Astrocyte (in vitro differentiated cells and primary cell): ENCODE data around the gene L3MBTL4. TPM values are rescaled to one million over a fixed set of nuclear protein-coding genes. Genes with fewer than 3 reads are reported as not detected.

Experiments
- DNase-seq: peaks from one replicate; pipeline ENCODE4 v3.0.0-alpha.2; 2010; ENCODE audit warnings: low read depth
- FAIRE-seq: peaks from 2 replicates; lab custom pipeline; 2011; peaks lifted over from hg19 to GRCh38; lab: Jason Lieb, UNC
- H2AFZ ChIP-seq: 2 replicates; pipeline ENCODE4 v1.6.0; 2012; ENCODE audit warnings: low read depth, low read length, inconsistent platforms
- H3K27ac ChIP-seq: 2 replicates; pipeline ENCODE4 v1.5.1; 2011; ENCODE audit warnings: low read depth, low read length, inconsistent platforms
- H3K27me3 ChIP-seq: 2 replicates; pipeline ENCODE4 v1.6.0; 2011; ENCODE audit warnings: low read length, inconsistent platforms; ENCODE audit not compliant: insufficient read depth
- H3K36me3 ChIP-seq: 2 replicates; pipeline ENCODE4 v1.5.1; 2011; ENCODE audit warnings: low read length, inconsistent platforms; ENCODE audit not compliant: insufficient read depth
- H3K4me1 ChIP-seq: 2 replicates; pipeline ENCODE4 v1.5.1; 2011; ENCODE audit warnings: low read length, inconsistent platforms; ENCODE audit not compliant: insufficient read depth
- H3K4me2 ChIP-seq: 2 replicates; pipeline ENCODE4 v1.6.0; 2012; ENCODE audit warnings: low read length, inconsistent platforms
- H3K4me3 ChIP-seq: 2 replicates; pipeline ENCODE4 v1.5.1; 2011; ENCODE audit warnings: low read depth, mild to moderate bottlenecking, low read length, inconsistent platforms; ENCODE audit not compliant: insufficient read depth
- H3K79me2 ChIP-seq: 2 replicates; pipeline ENCODE4 v1.6.0; 2012; ENCODE audit warnings: mild to moderate bottlenecking, low read length, inconsistent platforms; ENCODE audit not compliant: insufficient read depth
- H3K9ac ChIP-seq: 2 replicates; pipeline ENCODE4 v1.6.0; 2012; ENCODE audit warnings: mild to moderate bottlenecking, low read length, inconsistent platforms
- H3K9me3 ChIP-seq: 2 replicates; pipeline ENCODE4 v1.5.1; 2012; ENCODE audit warnings: low read depth, mild to moderate bottlenecking, low read length, inconsistent platforms; ENCODE audit not compliant: insufficient read depth
- H4K20me1 ChIP-seq: 2 replicates; pipeline ENCODE4 v1.6.0; 2012; ENCODE audit warnings: low read length, inconsistent platforms; ENCODE audit not compliant: insufficient read depth
- H3K27ac Mint-ChIP-seq: one replicate; pipeline ENCODE4 v1.8.0; 2021; ENCODE audit warnings: mild to moderate bottlenecking, mixed read lengths; ENCODE audit not compliant: unreplicated experiment
- H3K27me3 Mint-ChIP-seq: one replicate; pipeline ENCODE4 v1.8.0; 2021; ENCODE audit warnings: low read depth, mixed read lengths; ENCODE audit not compliant: unreplicated experiment
- H3K36me3 Mint-ChIP-seq: one replicate; pipeline ENCODE4 v1.8.0; 2021; ENCODE audit warnings: low read depth, mixed read lengths; ENCODE audit not compliant: unreplicated experiment
- H3K4me1 Mint-ChIP-seq: one replicate; pipeline ENCODE4 v1.8.0; 2021; ENCODE audit warnings: low read depth, mixed read lengths; ENCODE audit not compliant: unreplicated experiment
- H3K4me3 Mint-ChIP-seq: one replicate; pipeline ENCODE4 v1.8.0; 2021; ENCODE audit warnings: mild to moderate bottlenecking, moderate library complexity, mixed read lengths; ENCODE audit not compliant: unreplicated experiment
- H3K9me3 Mint-ChIP-seq: one replicate; pipeline ENCODE4 v1.8.0; 2021; ENCODE audit warnings: mild to moderate bottlenecking, mixed read lengths; ENCODE audit not compliant: unreplicated experiment
- EZH2 ChIP-seq: IDR thresholded peaks from 2 replicates; pipeline ENCODE4 v1.6.1; 2012; ENCODE audit warnings: mild to moderate bottlenecking, low read length, inconsistent platforms; ENCODE audit not compliant: insufficient read depth
- total RNA-seq: library from RNA; stranded (reverse); gene quantifications from 2 replicates; pipeline ENCODE4 v1.2.1, GENCODE V29; 2021
- TF ChIP-seq, protein P1 (sequence below): IDR thresholded peaks from 2 replicates; pipeline ENCODE4 v1.5.1; 2011; ENCODE audit warnings: low read depth, mild to moderate bottlenecking, inconsistent platforms, low read length, moderate library complexity; ENCODE audit not compliant: insufficient read depth

The L3MBTL4 gene
- total RNA-seq, 1 donor from 2014 or later: 0.52 TPM

DNA sequence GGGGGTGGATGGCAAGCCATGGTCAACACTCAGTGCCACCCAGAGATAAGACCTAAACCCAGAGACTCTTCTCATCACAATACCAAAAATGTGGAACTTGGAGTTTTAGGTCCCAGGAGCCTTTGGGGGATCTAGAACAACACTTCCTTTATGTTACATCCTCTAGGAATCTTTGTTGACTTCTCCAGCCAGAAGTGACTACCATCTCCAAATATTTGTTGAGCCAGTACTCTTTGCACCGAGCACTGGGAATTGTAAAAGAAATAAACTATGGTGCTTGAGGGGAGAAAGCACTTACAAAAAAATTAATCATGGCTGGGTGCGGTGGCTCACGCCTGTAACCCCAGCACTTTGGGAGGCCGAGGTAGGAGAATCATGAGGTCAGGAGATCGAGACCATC, 399.3 kb downstream of the L3MBTL4 start:
- H3K27ac Mint-ChIP-seq: no peak overlapping the region
- no peak overlapping the region for H2AFZ ChIP-seq
- H3K27me3 Mint-ChIP-seq: peaks cover 2% of the 10 kb centered on the region

DNA sequence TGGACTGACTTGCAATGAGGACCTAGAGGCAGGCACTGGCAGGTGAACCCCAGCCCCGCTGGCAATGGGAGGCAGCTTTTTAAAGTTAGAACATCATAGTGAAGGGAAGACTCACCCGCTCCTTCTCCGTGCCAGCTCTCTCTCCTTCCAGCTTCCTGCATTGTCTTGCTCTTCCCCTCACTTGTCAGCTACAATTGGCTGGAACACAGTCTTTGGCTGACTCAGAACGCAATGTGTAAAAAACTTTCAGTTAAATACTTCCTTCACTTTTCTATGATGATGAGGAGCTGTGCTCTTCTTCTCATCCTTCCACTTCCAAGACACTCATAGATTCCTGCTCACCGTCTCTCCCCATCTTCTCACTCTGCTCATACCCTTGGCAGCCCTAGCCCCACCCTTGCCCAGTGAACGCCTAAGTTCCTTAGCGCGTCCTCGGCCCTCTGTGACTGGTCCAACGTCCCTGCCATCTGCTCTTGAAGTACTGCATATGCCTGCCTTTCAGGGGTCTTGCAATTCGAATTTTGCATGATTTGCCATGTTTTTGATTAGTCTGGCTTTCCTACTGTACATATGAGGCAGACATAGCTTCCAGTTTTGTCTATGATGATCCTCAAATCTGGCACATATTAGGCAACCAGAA, 401.4 kb downstream of the L3MBTL4 start:
- Histone ChIP-seq H3K36me3 (no peaks in the 10 kb centered on the region), H3K4me2 (peak overlapping the region; percentile 56), H3K27ac (no peak overlapping the region), H3K9ac (no peak overlapping the region), H3K9me3 (no peaks in the 10 kb centered on the region), H2AFZ (no peak overlapping the region), H3K4me1 (peaks cover 15% of the 10 kb centered on the region), H3K27me3 (no peaks in the 10 kb centered on the region), H3K79me2 (no peaks in the 10 kb centered on the region), H4K20me1 (no peaks in the 10 kb centered on the region), H3K4me3 (no peak overlapping the region)
- FAIRE-seq (no peak), DNase-seq (peak; percentile 71)
- no peaks in the 10 kb centered on the region for H3K36me3 Mint-ChIP-seq
- TF ChIP-seq, protein P1, sequence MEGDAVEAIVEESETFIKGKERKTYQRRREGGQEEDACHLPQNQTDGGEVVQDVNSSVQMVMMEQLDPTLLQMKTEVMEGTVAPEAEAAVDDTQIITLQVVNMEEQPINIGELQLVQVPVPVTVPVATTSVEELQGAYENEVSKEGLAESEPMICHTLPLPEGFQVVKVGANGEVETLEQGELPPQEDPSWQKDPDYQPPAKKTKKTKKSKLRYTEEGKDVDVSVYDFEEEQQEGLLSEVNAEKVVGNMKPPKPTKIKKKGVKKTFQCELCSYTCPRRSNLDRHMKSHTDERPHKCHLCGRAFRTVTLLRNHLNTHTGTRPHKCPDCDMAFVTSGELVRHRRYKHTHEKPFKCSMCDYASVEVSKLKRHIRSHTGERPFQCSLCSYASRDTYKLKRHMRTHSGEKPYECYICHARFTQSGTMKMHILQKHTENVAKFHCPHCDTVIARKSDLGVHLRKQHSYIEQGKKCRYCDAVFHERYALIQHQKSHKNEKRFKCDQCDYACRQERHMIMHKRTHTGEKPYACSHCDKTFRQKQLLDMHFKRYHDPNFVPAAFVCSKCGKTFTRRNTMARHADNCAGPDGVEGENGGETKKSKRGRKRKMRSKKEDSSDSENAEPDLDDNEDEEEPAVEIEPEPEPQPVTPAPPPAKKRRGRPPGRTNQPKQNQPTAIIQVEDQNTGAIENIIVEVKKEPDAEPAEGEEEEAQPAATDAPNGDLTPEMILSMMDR: no peak
- no peak for TF ChIP-seq EZH2
- peaks cover under 1% of the 10 kb centered on the region for H3K9me3 Mint-ChIP-seq
- H3K27me3 Mint-ChIP-seq: no peaks in the 10 kb centered on the region
- no peak overlapping the region for H3K4me3 Mint-ChIP-seq
- H3K4me1 Mint-ChIP-seq: peaks cover 2% of the 10 kb centered on the region
- no peak overlapping the region for H3K27ac Mint-ChIP-seq

More for the DNA sequence above, 399.3 kb downstream of the L3MBTL4 start:
- Histone ChIP-seq H3K36me3 (no peaks in the 10 kb centered on the region), H3K79me2 (no peaks in the 10 kb centered on the region), H3K4me3 (no peak overlapping the region), H3K27ac (no peak overlapping the region), H3K4me2 (no peak overlapping the region), H3K9me3 (no peaks in the 10 kb centered on the region), H3K9ac (no peak overlapping the region), H3K4me1 (peaks cover 3% of the 10 kb centered on the region), H3K27me3 (no peaks in the 10 kb centered on the region), H4K20me1 (no peaks in the 10 kb centered on the region)
- H3K9me3 Mint-ChIP-seq: no peaks in the 10 kb centered on the region
- peak; percentile 24 for DNase-seq
- no peaks in the 10 kb centered on the region for H3K4me1 Mint-ChIP-seq
- TF ChIP-seq EZH2: no peak
- TF ChIP-seq, protein P1: no peak
- no peak for FAIRE-seq
- no peaks in the 10 kb centered on the region for H3K36me3 Mint-ChIP-seq
- no peak overlapping the region for H3K4me3 Mint-ChIP-seq

DNA sequence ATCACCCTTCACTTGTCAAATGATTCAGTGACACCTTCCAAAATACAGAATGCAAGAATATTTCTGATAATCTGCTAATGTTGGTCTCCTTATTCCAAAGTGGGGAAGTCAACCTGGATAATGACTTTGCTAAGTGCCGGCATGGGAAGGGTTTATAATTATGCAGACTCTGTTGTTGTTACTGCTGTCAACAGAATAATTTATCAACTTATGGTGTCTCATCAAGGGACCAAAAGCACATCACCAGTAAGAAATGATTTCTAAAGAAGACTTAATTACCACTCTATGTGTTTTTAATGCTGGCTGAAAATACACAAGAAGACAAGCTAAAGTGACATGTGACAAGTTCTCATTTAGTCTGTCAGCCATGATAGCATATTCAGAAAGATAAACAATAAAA, 403.8 kb downstream of the L3MBTL4 start:
- no peak overlapping the region for H3K9ac ChIP-seq
- DNase-seq (no peak), FAIRE-seq (no peak)
- H3K4me1 ChIP-seq: peaks cover 15% of the 10 kb centered on the region
- H3K4me3 ChIP-seq: no peak overlapping the region
- Mint-ChIP-seq H3K27me3 (no peaks in the 10 kb centered on the region), H3K36me3 (no peaks in the 10 kb centered on the region), H3K4me1 (peaks cover 2% of the 10 kb centered on the region), H3K27ac (no peak overlapping the region), H3K4me3 (no peak overlapping the region), H3K9me3 (peaks cover 1% of the 10 kb centered on the region)
- no peaks in the 10 kb centered on the region for H3K36me3 ChIP-seq
- no peaks in the 10 kb centered on the region for H4K20me1 ChIP-seq
- no peaks in the 10 kb centered on the region for H3K79me2 ChIP-seq
- TF ChIP-seq EZH2: no peak
- TF ChIP-seq, protein P1: no peak
- H3K27me3 ChIP-seq: no peaks in the 10 kb centered on the region
- no peak overlapping the region for H3K27ac ChIP-seq
- no peaks in the 10 kb centered on the region for H3K9me3 ChIP-seq
- H3K4me2 ChIP-seq: no peak overlapping the region
- H2AFZ ChIP-seq: no peak overlapping the region
